Hematopoietic multipotent progenitor cell treated with erythropoietin and hydrocortisone succinate and interleukin-3 and kit ligand, for 8 days (in vitro differentiated cells): ENCODE measurements around the gene TRAF2.
A peak's percentile ranks its signal among the peaks of the same experiment; 100 is the strongest.
"Not testable (repeated sequence)": the region's sequence is repeated elsewhere in the genome, so short reads cannot be mapped to it uniquely, and the experiment has no call there.

Experiments
- DNase-seq: peaks from one replicate; pipeline ENCODE4 v3.0.0-alpha.2; 2015

Gene TRAF2

GRCh38 chr9:136885950-136886578, at the start of gene TRAF2:
Gene TRAF2, plus strand, starts transcription at chr9:136886516. Its CDS starts 12,225 bp downstream, at chr9:136898741.
- peak; percentile 98 for DNase-seq

GRCh38 chr9:136837146-136837855, 49.0 kb upstream of the TRAF2 start:
- no peak for DNase-seq

GRCh38 chr9:136837856-136838277, 48.4 kb upstream of the TRAF2 start:
- not testable (repeated sequence) for DNase-seq

- DNase-seq, result no peak
Observed at GRCh38 chr9:136838314-136839228, 47.7 kb upstream of the TRAF2 start.

GRCh38 chr9:136839229-136840139, 46.8 kb upstream of the TRAF2 start:
- no peak for DNase-seq

GRCh38 chr9:136840140-136840876, 46.0 kb upstream of the TRAF2 start:
- no peak for DNase-seq

GRCh38 chr9:136840877-136841645, 45.3 kb upstream of the TRAF2 start:
- peak; percentile 53 for DNase-seq

- not testable (repeated sequence) for DNase-seq
Observed at GRCh38 chr9:136841646-136842379, 44.5 kb upstream of the TRAF2 start.

GRCh38 chr9:136842380-136842948, 43.9 kb upstream of the TRAF2 start, which contains the start of gene AJM1:
Gene AJM1, plus strand, starts transcription at chr9:136842478. Its CDS starts 1,937 bp downstream, at chr9:136844415.
- DNase-seq, result peak; percentile 79

- not testable (repeated sequence) for DNase-seq
Observed at GRCh38 chr9:136843159-136843800, 43.0 kb upstream of the TRAF2 start.

GRCh38 chr9:136843801-136844740, 42.2 kb upstream of the TRAF2 start:
- DNase-seq, result peak; percentile 34

- DNase-seq, result peak; percentile 10
Observed at GRCh38 chr9:136844761-136845464, 41.4 kb upstream of the TRAF2 start.

- DNase-seq, result no peak
Observed at GRCh38 chr9:136845465-136846260, 40.7 kb upstream of the TRAF2 start.

GRCh38 chr9:136846376-136847087, 39.8 kb upstream of the TRAF2 start:
- no peak for DNase-seq

- peak; percentile 68 for DNase-seq
Observed at GRCh38 chr9:136847088-136847825, 39.1 kb upstream of the TRAF2 start.
